Heart right ventricle (tissue), 16 donors: Measurements from ENCODE around the gene CD27. TPM values are rescaled to one million over a fixed set of nuclear protein-coding genes. Genes with fewer than 3 reads are reported as not detected.

Experiments used
- ATAC-seq, 8 donors: fragments of 200-7000 bp; cut with Tn5 transposase; one replicate each; pipeline ENCODE4 v1.9.1; 2020; ENCODE audit warnings: mild to moderate bottlenecking in 8 of 8, moderate library complexity in 8 of 8, moderate number of reproducible peaks in 1 of 8
- DNase-seq, 2 donors: peaks; one replicate each; pipeline ENCODE4 v3.0.0-alpha.2; 2020
- H3K27ac ChIP-seq, 10 donors: fragments of 200-600 bp; sonication (generic) in 2 of 10; one replicate each; pipeline versions ENCODE4 v1.5.0 to v1.8.0; 2020 to 2022; ENCODE audit warnings: mild to moderate bottlenecking in 3 of 10
- H3K27me3 ChIP-seq, 7 donors: fragments of 200-600 bp; one replicate each; pipeline ENCODE4 v1.8.0; 2021 to 2022; ENCODE audit warnings: mild to moderate bottlenecking in 2 of 7
- H3K36me3 ChIP-seq, 9 donors: fragments of 200-600 bp; sonication (generic) in 1 of 9; one replicate each; pipeline versions ENCODE4 v1.5.0 to v1.8.0; 2020 to 2022; ENCODE audit warnings: mild to moderate bottlenecking in 2 of 9
- H3K4me1 ChIP-seq, 9 donors: fragments of 200-600 bp; sonication (generic) in 1 of 9; one replicate each; pipeline versions ENCODE4 v1.5.0 to v1.8.0; 2020 to 2022; ENCODE audit warnings: mild to moderate bottlenecking in 4 of 9
- H3K4me3 ChIP-seq, 10 donors: fragments of 200-600 bp; sonication (generic) in 2 of 10; one replicate each; pipeline versions ENCODE4 v1.5.0 to v1.8.0; 2020 to 2022; ENCODE audit warnings: mild to moderate bottlenecking in 7 of 10, moderate library complexity in 2 of 10
- H3K9me3 ChIP-seq, 11 donors: fragments of 200-600 bp in 10 of 11; sonication (generic) in 2 of 11; one replicate each; pipeline versions ENCODE4 v1.5.0 to v1.8.0; 2013 to 2022; ENCODE audit warnings: mild to moderate bottlenecking in 2 of 11, control low read depth in 1 of 11, moderate library complexity in 1 of 11
- CTCF ChIP-seq, 9 donors: fragments of 200-600 bp; sonication (generic) in 2 of 9; IDR thresholded peaks; one replicate each; pipeline versions ENCODE4 v1.5.0 to v1.8.0; 2021 to 2022; ENCODE audit warnings: antibody characterized with exemption in 9 of 9, mild to moderate bottlenecking in 5 of 9, moderate library complexity in 1 of 9
- WGBS, 2 donors: extraction: QIAGEN DNeasy Blood & Tissue Kit; methylation state at CpG; one replicate each; pipeline ENCODE4 v1.1.7; 2013; ENCODE audit warnings: inconsistent platforms in 1 of 2; 5-methylcytosine and 5-hydroxymethylcytosine counted together
- intact Hi-C, 10 donors: fragments of 100-400 bp; cut with DNase I; formaldehyde crosslinking; loops; one replicate each; pipeline versions ENCODE4 v1.11.1 to v1.14.2; 2022
- polyA plus RNA-seq, 2 donors: library from polyadenylated mRNA; stranded (reverse); fragments of 200-250 nt; gene quantifications; one replicate each; pipeline ENCODE4 v1.2.3, GENCODE V29; 2013
- total RNA-seq, 10 donors: library from RNA; stranded (reverse); fragmentation: NEBNext Ultra II Directional in 3 of 10; extraction: Animal tissue kit (Norgen Biotek cat#: 25700) in 3 of 10; gene quantifications; one replicate each; pipeline versions ENCODE4 v1.2.1 to v1.2.4, GENCODE V29; 2021 to 2023
- donor health status: Arrhythmogenic right ventricular cardiomyopathy.
- donor health status: ischemic (EF 13 %, LVEDD 7.1; RV severe dilation, severe dysfunction).
- donor health status: healthy with polysubstance abuse.
- donor health status: DM: no; HTN: yes; CAD: no.
- donor health status: DM: no; HTN: no; CAD: no.
- donor health status: ischemic (EF 25% LVEDD 6.9; RV normal size, moderate dysfunction).
- donor health status: ischemic (EF 25% LVEDD 5.7; RV mildly dilated, moderate dysfunction).
- donor health status: healthy.
- donor health status: DM: yes; HTN: yes; CAD: no.
- donor health status: Ischemic cardiomyopathy.
- donor health status: ischemic (EF 35%, LVEDD 5.7; RV mildly dilated, moderate dysfunction).
- donor health status: nonischemic (EF 11% LVEDD 7.7; RV severe dilation, severe dysfunction).
- donor health status: DM: yes; HTN: yes; CAD: no.
- donor health status: PGD.
- donor health status: ischemic (EF 29% LVEDD 5.4; RV normal size, mild dysfunction).
- donor health status: nonischemic (EF 23%, LVEDD 6.1; RV moderate dilation, normal function).

Gene CD27
- total and polyA plus RNA-seq, 12 donors, result 0.28 to 3.4 (median 0.32) TPM; not detected in 6

GRCh38 chr12:6405963-6406362, 38.8 kb upstream of the CD27 start:
- Histone ChIP-seq H3K27ac (no peak overlapping the region), H3K9me3 (no peaks in the 10 kb centered on the region), H3K4me1 (no peaks in the 10 kb centered on the region), H3K27me3 (no peaks in the 10 kb centered on the region), H3K36me3 (no peaks in the 10 kb centered on the region), H3K4me3 (no peak overlapping the region)
- 82 to 83% methylated on average over 6 of the region's 6 CpGs for WGBS, 2 donors
- intact Hi-C loops, result no loop called here
- no peak for TF ChIP-seq CTCF (IDR thresholded peaks at IDR 0.05)
- DNase-seq, result no peak
- no peak for ATAC-seq

- 95 to 96% methylated on average over 10 of the region's 10 CpGs for WGBS, 2 donors
- intact Hi-C loops, result no loop called here
- TF ChIP-seq CTCF (IDR thresholded peaks at IDR 0.05), result no peak
- ATAC-seq, result no peak
- DNase-seq, result no peak
- Histone ChIP-seq H3K4me1 (no peaks in the 10 kb centered on the region), H3K36me3 (no peaks in the 10 kb centered on the region), H3K27me3 (no peaks in the 10 kb centered on the region), H3K4me3 (no peak overlapping the region), H3K9me3 (no peaks in the 10 kb centered on the region), H3K27ac (no peak overlapping the region)
These were observed 37.4 kb upstream of the CD27 start for GRCh38 chr12:6407236-6407954.

- DNase-seq, result no peak
- 89 to 93% methylated on average over 3 of the region's 3 CpGs for WGBS, 2 donors
- no peak overlapping the region for H3K4me3 ChIP-seq
- H3K27me3 ChIP-seq, result no peaks in the 10 kb centered on the region
- TF ChIP-seq CTCF (IDR thresholded peaks at IDR 0.05), result no peak
- ATAC-seq, result peak in 5 of 8 donors; percentile 11 to 73 (median 54)
- no peaks in the 10 kb centered on the region for H3K36me3 ChIP-seq
- peaks cover 0 to 8% (median 0%) of the 10 kb centered on the region in 9 donors for H3K4me1 ChIP-seq
- intact Hi-C loops, result no loop called here
- H3K9me3 ChIP-seq, result no peaks in the 10 kb centered on the region
- peak overlapping the region in 1 of 10 donors; percentile 56 for H3K27ac ChIP-seq
These were observed 28.2 kb upstream of the CD27 start for GRCh38 chr12:6416596-6416995.

GRCh38 chr12:6418796-6419195, 26.0 kb upstream of the CD27 start:
- DNase-seq, result no peak
- no peak for TF ChIP-seq CTCF (IDR thresholded peaks at IDR 0.05)
- ATAC-seq, result no peak
- Histone ChIP-seq H3K27me3 (no peaks in the 10 kb centered on the region), H3K9me3 (no peaks in the 10 kb centered on the region), H3K4me3 (no peak overlapping the region), H3K4me1 (peaks cover 0 to 15% (median 5%) of the 10 kb centered on the region in 9 donors), H3K27ac (no peak overlapping the region), H3K36me3 (no peaks in the 10 kb centered on the region)
- intact Hi-C loops, result no loop called here
- WGBS, 2 donors, result 69 to 87% methylated on average over 6 of the region's 6 CpGs
